Stomach (tissue), 4 donors: ENCODE measurements around the gene WDTC1.

Source experiments
- CTCF ChIP-seq, 7 experiments: fragments of 450-650 bp in 4 of 7; fragments of 200-600 bp in 3 of 7; sonication (generic) in 3 of 7; IDR thresholded peaks; one replicate each; pipeline ENCODE4 v1.5.1; 2016 to 2019; ENCODE audit warnings: antibody characterized with exemption in 7 of 7, control low read depth in 2 of 7, mild to moderate bottlenecking in 1 of 7
- EP300 ChIP-seq: sonication (generic); formaldehyde crosslinking; IDR thresholded peaks from one replicate; pipeline ENCODE4 v1.6.1; 2017; ENCODE audit warnings: antibody characterized with exemption
- POLR2A ChIP-seq, 4 donors: fragments of 450-650 bp; IDR thresholded peaks; one replicate each; pipeline ENCODE4 v1.6.1; 2016; ENCODE audit warnings: antibody characterized with exemption in 4 of 4, control low read depth in 2 of 4, mild to moderate bottlenecking in 1 of 4, moderate library complexity in 1 of 4
- POLR2AphosphoS5 ChIP-seq, 3 donors: sonication (generic); formaldehyde crosslinking; IDR thresholded peaks; one replicate each; pipeline ENCODE4 v1.6.1; 2016; ENCODE audit warnings: antibody characterized with exemption in 3 of 3

- TF ChIP-seq CTCF (IDR thresholded peaks at IDR 0.05) (no peak), POLR2A (IDR thresholded peaks at IDR 0.05) (no peak), EP300 (no peak), POLR2AphosphoS5 (IDR thresholded peaks at IDR 0.05) (no peak)
Observed at GRCh38 chr1:27220096-27220495, 14.3 kb upstream of the WDTC1 start.
